HEK293T (cell line): Measurements from ENCODE around the gene SLC37A4.
"Not testable (repeated sequence)": the region's sequence is repeated elsewhere in the genome, so short reads cannot be mapped to it uniquely, and the experiment has no call there.

ENCODE experiments used
- CTCF ChIA-PET: fragments of 350-600 bp; formaldehyde crosslinking; extraction: SDS; loops from one replicate; lab custom pipeline; 2021; ENCODE audit warnings: antibody characterized with exemption, inconsistent platforms; lab: Yijun Ruan, JAX
- POLR2A ChIA-PET: fragments of 350-600 bp; formaldehyde crosslinking; extraction: SDS; loops from one replicate; lab custom pipeline; 2020; ENCODE audit warnings: antibody characterized with exemption, inconsistent platforms; lab: Yijun Ruan, JAX
- DNase-seq: peaks from one replicate; pipeline ENCODE4 v3.0.0; 2012; ENCODE audit warnings: mixed read lengths; ENCODE audit errors: extremely low spot score
- ARNT ChIP-seq: fragments of 450-650 bp; IDR thresholded peaks from 2 replicates; pipeline ENCODE4 v1.6.1; 2017; ENCODE audit warnings: mild to moderate bottlenecking
- BHLHE40 ChIP-seq: fragments of 450-650 bp; IDR thresholded peaks from 2 replicates; pipeline ENCODE4 v1.6.1; 2016; ENCODE audit warnings: mild to moderate bottlenecking, moderate library complexity, borderline replicate concordance
- CTBP1 ChIP-seq: fragments of 450-650 bp; IDR thresholded peaks from 2 replicates; pipeline ENCODE4 v1.6.1; 2016; ENCODE audit warnings: borderline replicate concordance
- ELF4 ChIP-seq: fragments of 450-650 bp; IDR thresholded peaks from 2 replicates; pipeline ENCODE4 v1.6.1; 2017; ENCODE audit warnings: antibody characterized with exemption
- FOXA1 ChIP-seq: fragments of 450-650 bp; IDR thresholded peaks from 2 replicates; pipeline ENCODE4 v1.6.1; 2016; ENCODE audit warnings: mild to moderate bottlenecking
- FOXK2 ChIP-seq: fragments of 450-650 bp; IDR thresholded peaks from 2 replicates; pipeline ENCODE4 v1.6.1; 2016; ENCODE audit warnings: mild to moderate bottlenecking
- FOXM1 ChIP-seq: fragments of 450-650 bp; IDR thresholded peaks from 2 replicates; pipeline ENCODE4 v1.6.1; 2017; ENCODE audit warnings: mild to moderate bottlenecking, borderline replicate concordance
- HDGF ChIP-seq: fragments of 450-650 bp; IDR thresholded peaks from 2 replicates; pipeline ENCODE4 v1.6.1; 2017; ENCODE audit warnings: antibody characterized with exemption, borderline replicate concordance
- L3MBTL2 ChIP-seq: fragments of 450-650 bp; conservative IDR thresholded peaks from 2 replicates; pipeline ENCODE4 v1.6.1; 2016; ENCODE audit warnings: mild to moderate bottlenecking
- LEF1 ChIP-seq: fragments of 450-650 bp; IDR thresholded peaks from 2 replicates; pipeline ENCODE4 v1.6.1; 2017; ENCODE audit warnings: mild to moderate bottlenecking, borderline replicate concordance
- NFRKB ChIP-seq: fragments of 450-650 bp; IDR thresholded peaks from 2 replicates; pipeline ENCODE4 v1.6.1; 2016; ENCODE audit warnings: mild to moderate bottlenecking, moderate library complexity
- PKNOX1 ChIP-seq: fragments of 450-650 bp; IDR thresholded peaks from 2 replicates; pipeline ENCODE4 v1.6.1; 2016
- SP1 ChIP-seq: fragments of 450-650 bp; IDR thresholded peaks from 2 replicates; pipeline ENCODE4 v1.6.1; 2017
- SUZ12 ChIP-seq: fragments of 450-650 bp; IDR thresholded peaks from 2 replicates; pipeline ENCODE4 v1.6.1; 2016; ENCODE audit warnings: mild to moderate bottlenecking
- TARDBP ChIP-seq: fragments of 450-650 bp; IDR thresholded peaks from 2 replicates; pipeline ENCODE4 v1.6.1; 2016
- ZNF384 ChIP-seq: fragments of 450-650 bp; IDR thresholded peaks from 2 replicates; pipeline ENCODE4 v1.6.1; 2016

Gene SLC37A4

DNA sequence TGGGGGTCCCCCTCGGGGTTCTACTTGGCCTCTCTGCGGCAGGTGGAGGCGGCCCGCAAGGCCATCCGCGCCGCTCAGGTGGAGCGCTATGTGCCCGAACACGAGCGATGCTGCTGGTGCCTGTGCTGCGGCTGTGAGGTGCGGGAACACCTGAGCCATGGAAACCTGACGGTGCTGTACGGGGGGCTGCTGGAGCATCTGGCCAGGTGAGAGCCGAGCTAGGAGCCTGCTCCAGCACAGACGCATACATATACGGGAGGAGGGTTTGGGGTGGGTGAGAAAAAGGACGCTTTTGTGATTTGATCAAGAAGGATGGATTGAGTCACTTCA lies 32.3 kb downstream of the SLC37A4 start:
- TF ChIP-seq SUZ12 (no peak), SP1 (no peak), FOXK2 (no peak), FOXM1 (no peak), TARDBP (no peak), HDGF (no peak), PKNOX1 (no peak), NFRKB (no peak), L3MBTL2 (no peak; the same call in 1 of the 2 replicates), FOXA1 (no peak), ZNF384 (no peak), CTBP1 (no peak), LEF1 (no peak), BHLHE40 (no peak)
- POLR2A ChIA-PET = interaction anchor here (0.8 to 2.0 kb wide), 7 partner anchors 14 to 76 kb away, joined by 3 to 15 read pairs (median 5); partner anchors contain the start of genes RPS25 and TRAPPC4
- no peak for DNase-seq
- CTCF ChIA-PET = no interaction called here

- DNase-seq = peak; percentile 99
- TF ChIP-seq ARNT (no peak), L3MBTL2 (peak; percentile 95), FOXM1 (no peak), BHLHE40 (no peak)
- ChIA-PET POLR2A (interaction anchor here (0.8 to 2.0 kb wide), 13 partner anchors 9 to 205 kb away, joined by 3 to 15 read pairs (median 4); partner anchors contain the start of genes C2CD2L, RPS25 and TRAPPC4), CTCF (interaction anchor here (0.5 to 0.8 kb wide), 2 partner anchors 98 to 236 kb away, joined by 3 read pairs; no protein-coding TSS in a partner anchor)
Measured at GRCh38 chr11:118997627-118998387, 32.9 kb downstream of the SLC37A4 start, which contains the start of gene CENATAC. TSS of gene CENATAC (plus strand) at chr11:118998138. CDS start at chr11:118998198, 60 bp downstream.

GRCh38 chr11:118996926-118997626 lies 33.6 kb downstream of the SLC37A4 start:
- peak; percentile 60 for DNase-seq
- ChIA-PET POLR2A (interaction anchor here (0.9 to 2.0 kb wide), 12 partner anchors 8 to 205 kb away, joined by 3 to 15 read pairs (median 4); partner anchors contain the start of genes C2CD2L, RPS25 and TRAPPC4), CTCF (interaction anchor here (0.8 kb wide), 1 partner anchor 235 kb away, joined by 3 read pairs; no protein-coding TSS in a partner anchor)
- TF ChIP-seq ELF4 (no peak), TARDBP (no peak), L3MBTL2 (no peak), PKNOX1 (no peak), CTBP1 (no peak), FOXA1 (no peak), ZNF384 (no peak), HDGF (no peak), SUZ12 (no peak), FOXM1 (no peak), LEF1 (no peak), FOXK2 (no peak)

- DNase-seq, POLR2A ChIA-PET, CTCF ChIA-PET: not testable (repeated sequence)
Measured at GRCh38 chr11:118991486-118992038, 39.1 kb downstream of the SLC37A4 start.

- ChIA-PET POLR2A (interaction anchor here (1.7 kb wide), 1 partner anchor 9 kb away, joined by 4 read pairs; no protein-coding TSS in a partner anchor), CTCF (no interaction called here)
- TF ChIP-seq CTBP1 (no peak), HDGF (no peak), LEF1 (no peak), NFRKB (no peak), ELF4 (no peak), BHLHE40 (no peak), SUZ12 (no peak), ZNF384 (no peak), SP1 (no peak), FOXK2 (no peak), PKNOX1 (no peak), ARNT (no peak), L3MBTL2 (no peak), FOXA1 (no peak), FOXM1 (no peak), TARDBP (no peak)
- DNase-seq = no peak
Measured at GRCh38 chr11:118988280-118988679, 42.4 kb downstream of the SLC37A4 start.
